HepG2 (cell line): ENCODE measurements around the gene INTS3. TPM values are rescaled to one million over a fixed set of nuclear protein-coding genes. Genes with fewer than 3 reads are reported as not detected.

Experiments used
- ATAC-seq: fragments of 200-7000 bp; cut with Tn5 transposase; 3 replicates; pipeline ENCODE4 v1.9.1; 2020; ENCODE audit warnings: mild to moderate bottlenecking, moderate library complexity
- BruUV-seq: library from RNA; stranded (reverse); fragments of 400-500 nt; replicated peaks from 2 replicates; lab custom pipeline; 2021; lab: Mats Ljungman, UMichigan
- CTCF ChIA-PET: fragments of 300-600 bp; formaldehyde crosslinking; extraction: SDS; loops from one replicate; lab custom pipeline; 2021; ENCODE audit warnings: low total read pairs, inconsistent platforms, low intra/inter-chr PET ratio; lab: Yijun Ruan, JAX
- POLR2A ChIA-PET: fragments of 350-600 bp; sonication (Branson Sonifier 250); formaldehyde crosslinking; loops from one replicate; lab custom pipeline; 2020; ENCODE audit warnings: antibody characterized with exemption, inconsistent platforms; lab: Yijun Ruan, JAX
- DNase-seq: peaks from one replicate; pipeline ENCODE4 v3.0.0-alpha.2; 2015; ENCODE audit warnings: low spot score
- FAIRE-seq: peaks from 3 replicates; lab custom pipeline; 2011; peaks lifted over from hg19 to GRCh38; lab: Jason Lieb, UNC
- H2AFZ ChIP-seq: one replicate; pipeline ENCODE4 v1.6.1; 2011; ENCODE audit warnings: low read length, inconsistent platforms
- H3K27ac ChIP-seq: fragments of 300-600 bp; 3 replicates; pipeline ENCODE4 v1.8.0; 2011; ENCODE audit warnings: mixed run types, mild to moderate bottlenecking, mixed read lengths, low read length, inconsistent platforms; ENCODE audit not compliant: insufficient read depth; ENCODE audit errors: extremely low read length
- H3K27me3 ChIP-seq, 2 experiments: fragments of 200-600 bp in 1 of 2; 2 replicates in 1 of 2; 3 replicates in 1 of 2; pipeline versions ENCODE4 v1.6.0 to v1.8.0; 2011; ENCODE audit warnings: low read length in 2 of 2, mild to moderate bottlenecking in 2 of 2, moderate library complexity in 2 of 2, inconsistent platforms in 1 of 2; ENCODE audit not compliant: insufficient read depth in 2 of 2, control insufficient read depth in 1 of 2
- H3K36me3 ChIP-seq, 2 experiments: fragments of 200-600 bp in 1 of 2; replicated peaks in 1 of 2; 2 replicates in 1 of 2; 3 replicates in 1 of 2; pipeline versions ENCODE4 v1.5.1 to v1.8.0; 2011; ENCODE audit warnings: low read length in 2 of 2, inconsistent platforms in 1 of 2; ENCODE audit not compliant: insufficient read depth in 2 of 2, control insufficient read depth in 1 of 2
- H3K4me1 ChIP-seq: 2 replicates; pipeline ENCODE4 v1.5.1; 2012; ENCODE audit warnings: low read length, inconsistent platforms; ENCODE audit not compliant: insufficient read depth
- H3K4me2 ChIP-seq: 2 replicates; pipeline ENCODE4 v1.6.0; 2011; ENCODE audit warnings: low read depth, low read length, inconsistent platforms
- H3K4me3 ChIP-seq, 3 experiments: fragments of 200-600 bp in 1 of 3; sonication (generic), shearing (Covaris generic) in 1 of 3; replicated peaks in 1 of 3; 2 replicates each; pipeline ENCODE4 v1.5.1; 2011 to 2016; ENCODE audit warnings: low read length in 3 of 3, inconsistent platforms in 2 of 3, low read depth in 2 of 3, mild to moderate bottlenecking in 2 of 3, control low read depth in 1 of 3, mixed read lengths in 1 of 3; ENCODE audit not compliant: insufficient read depth in 1 of 3
- H3K79me2 ChIP-seq: one replicate; pipeline ENCODE4 v1.6.1; 2011; ENCODE audit warnings: low read length, inconsistent platforms; ENCODE audit not compliant: insufficient read depth
- H3K9ac ChIP-seq: 2 replicates; pipeline ENCODE4 v1.6.0; 2011; ENCODE audit warnings: mild to moderate bottlenecking, low read depth, low read length, inconsistent platforms; ENCODE audit not compliant: insufficient read depth
- H3K9me3 ChIP-seq: 2 replicates; pipeline ENCODE4 v1.5.1; 2012; ENCODE audit warnings: mild to moderate bottlenecking, low read length
- H4K20me1 ChIP-seq: 2 replicates; pipeline ENCODE4 v1.6.0; 2011; ENCODE audit warnings: inconsistent platforms, mild to moderate bottlenecking, low read length, moderate library complexity; ENCODE audit not compliant: insufficient read depth
- AHDC1 ChIP-seq: sonication (generic); formaldehyde crosslinking; IDR thresholded peaks from 2 replicates; pipeline ENCODE4 v1.5.1; 2020; ENCODE audit warnings: mild to moderate bottlenecking, missing genetic modification reagents, borderline replicate concordance
- ATF2 ChIP-seq: sonication (generic); formaldehyde crosslinking; IDR thresholded peaks from 2 replicates; pipeline ENCODE4 v1.4.0; 2020; ENCODE audit warnings: missing genetic modification reagents
- ATF7-NPFF ChIP-seq: sonication (generic); formaldehyde crosslinking; IDR thresholded peaks from 2 replicates; pipeline ENCODE4 v1.8.1; 2023; ENCODE audit warnings: mild to moderate bottlenecking, low read depth, missing genetic modification reagents, moderate library complexity
- FLYWCH1 ChIP-seq: sonication (generic); formaldehyde crosslinking; IDR thresholded peaks from 2 replicates; pipeline ENCODE4 v1.8.1; 2023; ENCODE audit warnings: mild to moderate bottlenecking, missing genetic modification reagents
- KMT2A ChIP-seq: sonication (generic); formaldehyde crosslinking; IDR thresholded peaks from 2 replicates; pipeline ENCODE4 v1.4.0; 2020; ENCODE audit warnings: missing genetic modification reagents
- PAF1 ChIP-seq: IDR thresholded peaks from 2 replicates; pipeline ENCODE4 v1.6.1; 2016; ENCODE audit warnings: missing genetic modification reagents, missing compliant biosample characterization
- PHF21A ChIP-seq: sonication (generic); formaldehyde crosslinking; IDR thresholded peaks from 2 replicates; pipeline ENCODE4 v1.5.0; 2020; ENCODE audit warnings: mild to moderate bottlenecking, missing genetic modification reagents
- RERE ChIP-seq: IDR thresholded peaks from 2 replicates; pipeline ENCODE4 v1.6.1; 2016; ENCODE audit warnings: low read depth, missing genetic modification reagents, missing compliant biosample characterization
- ZKSCAN1 ChIP-seq: fragments of 150-350 bp; IDR thresholded peaks from 2 replicates; pipeline ENCODE4 v1.6.1; 2014; ENCODE audit warnings: low read length
- ZNF431 ChIP-seq: sonication (generic); formaldehyde crosslinking; IDR thresholded peaks from 2 replicates; pipeline ENCODE4 v1.9.0; 2022; ENCODE audit warnings: missing genetic modification reagents, low read depth, mild to moderate bottlenecking, borderline replicate concordance
- WGBS: methylation state at CpG from one replicate; pipeline ENCODE4 v1.1.6; 2017; ENCODE audit warnings: low lambda C conversion rate; 5-methylcytosine and 5-hydroxymethylcytosine counted together
- in situ Hi-C: cut with HindIII; loops from 2 replicates; pipeline ENCODE4 v1.10.0; 2017; ENCODE audit warnings: low pct_unique_long_range_greater_than_20kb; ENCODE audit not compliant: extremely low pct_ligation_motif_present
- intact Hi-C: fragments of 100-400 bp; cut with micrococcal nuclease; formaldehyde crosslinking; loops from one replicate; pipeline ENCODE4 v1.10.0; 2022; ENCODE audit not compliant: unreplicated experiment
- polyA plus RNA-seq, 8 experiments: library from polyadenylated mRNA; depleted of rRNA in 3 of 8; stranded (reverse) in 7 of 8; unstranded in 1 of 8; fragments of >200 nt; fragmentation: Illumina TruSeq in 4 of 8; extraction: Trizol in 4 of 8; gene quantifications; 2 replicates each; pipeline versions ENCODE4 v1.2.1 to v1.2.3, GENCODE V29; 2011 to 2016; ENCODE audit warnings: low read depth in 4 of 8, missing spikeins in 1 of 8, mixed read lengths in 1 of 8; ENCODE audit not compliant: insufficient read depth in 1 of 8
- total RNA-seq, 5 experiments: library from RNA; depleted of rRNA; stranded (reverse); fragments of >200 nt; fragmentation: Illumina TruSeq; extraction: Trizol; gene quantifications; 2 replicates each; pipeline ENCODE4 v1.2.3, GENCODE V29; 2016; ENCODE audit warnings: low read depth in 1 of 5

Gene INTS3
- total and polyA plus RNA-seq, 2 of the 13 experiments (the other 11 are each of a cell fraction or from before 2014, with no cell fraction given), result 17.2 to 27.2 TPM

- ChIA-PET POLR2A (interaction anchor here (0.9 to 3.8 kb wide), 21 partner anchors 9 to 262 kb away, joined by 3 to 27 read pairs (median 4); partner anchors contain the start of genes CHTOP, CREB3L4, INTS3 and JTB), CTCF (no interaction called here)
- intact Hi-C loops (loop anchor here (1.0 to 2.0 kb wide), 2 partner anchors 92 to 196 kb away; no protein-coding TSS in a partner anchor), in situ Hi-C loops (no loop called here)
- BruUV-seq, result TSS peak; percentile 72
- ATAC-seq (peak; percentile 89), DNase-seq (peak; percentile 87), FAIRE-seq (peak; percentile 99)
- H3K27ac ChIP-seq, result peak overlapping the region; percentile 82
- no peaks in the 10 kb centered on the region for H3K79me2 ChIP-seq
- peaks cover 54% of the 10 kb centered on the region for H3K4me1 ChIP-seq
- H3K9ac ChIP-seq, result peak overlapping the region; percentile 46
- peak overlapping the region in 2 of 3 experiments; percentile 13 to 27; a peak in 3 of 6 replicates for H3K4me3 ChIP-seq
- H3K27me3 ChIP-seq, result no peaks in the 10 kb centered on the region
- peaks cover 8 to 40% of the 10 kb centered on the region in 2 experiments for H3K36me3 ChIP-seq
- H2AFZ ChIP-seq, result no peak overlapping the region
- 0% methylated on average over 2 of the region's 4 CpGs for WGBS
- H3K4me2 ChIP-seq, result peak overlapping the region; percentile 64
- no peaks in the 10 kb centered on the region for H4K20me1 ChIP-seq
- H3K9me3 ChIP-seq, result no peaks in the 10 kb centered on the region
- TF ChIP-seq AHDC1 (CRISPR knock-in tag) (0 out of 2 replicates have a peak, but pooled peaks have one; percentile 59), RERE (no peak), ZNF431 (CRISPR knock-in tag) (no peak), PHF21A (peak; percentile 85), ATF7-NPFF (no peak), ATF2 (CRISPR knock-in tag) (peak; percentile 22; the same call in 1 of the 2 replicates), KMT2A (no peak), FLYWCH1 (CRISPR knock-in tag) (no peak), ZKSCAN1 (no peak), PAF1 (no peak)
These were observed 40.7 kb downstream of the INTS3 start for GRCh38 chr1:153768316-153769181.
